Endothelial cell of umbilical vein (primary cell): ENCODE measurements around the gene HSPA9. TPM values are rescaled to one million over a fixed set of nuclear protein-coding genes. Genes with fewer than 3 reads are reported as not detected.

Experiments
- BruUV-seq: library from RNA; stranded (reverse); fragments of 400-500 nt; replicated peaks from 2 replicates; lab custom pipeline; 2021; lab: Mats Ljungman, UMichigan
- CTCF ChIA-PET: fragments of 300-600, 350-600 bp; sonication (Branson Sonifier 250); formaldehyde crosslinking; loops from one replicate; lab custom pipeline; 2021; ENCODE audit warnings: antibody characterized with exemption, inconsistent platforms; lab: Charles Lee
- POLR2A ChIA-PET: fragments of 300-600, 350-600 bp; sonication (Branson Sonifier 250); formaldehyde crosslinking; loops from one replicate; lab custom pipeline; 2021; ENCODE audit warnings: antibody characterized with exemption, inconsistent platforms; lab: Charles Lee
- DNase-seq: peaks from one replicate; pipeline ENCODE4 v3.0.0-alpha.2; 2011; ENCODE audit warnings: low read depth, low spot score
- FAIRE-seq: peaks from 2 replicates; lab custom pipeline; 2011; peaks lifted over from hg19 to GRCh38; lab: Jason Lieb, UNC
- H2AFZ ChIP-seq: 2 replicates; pipeline ENCODE4 v1.6.0; 2012; ENCODE audit warnings: low read depth, low read length, control low read depth, inconsistent platforms
- H3K27ac ChIP-seq: 2 replicates; pipeline ENCODE4 v1.5.1; 2011; ENCODE audit warnings: low read depth, mild to moderate bottlenecking, control low read depth, low read length, moderate library complexity; ENCODE audit not compliant: insufficient read depth
- H3K27me3 ChIP-seq, 2 experiments: 2 replicates each; pipeline versions ENCODE4 v1.6.0 to v1.6.1; 2011; ENCODE audit warnings: low read length in 2 of 2, mixed read lengths in 1 of 2; ENCODE audit not compliant: control insufficient read depth in 2 of 2, insufficient read depth in 2 of 2
- H3K36me3 ChIP-seq, 2 experiments: 2 replicates in 1 of 2; 3 replicates in 1 of 2; pipeline ENCODE4 v1.5.1; 2011; ENCODE audit warnings: low read length in 2 of 2, mild to moderate bottlenecking in 1 of 2, moderate library complexity in 1 of 2; ENCODE audit not compliant: control insufficient read depth in 2 of 2, insufficient read depth in 2 of 2; ENCODE audit errors: extremely low read depth in 1 of 2
- H3K4me1 ChIP-seq: 3 replicates; pipeline ENCODE4 v1.5.1; 2011; ENCODE audit warnings: mild to moderate bottlenecking, low read length; ENCODE audit not compliant: control insufficient read depth, insufficient read depth; ENCODE audit errors: extremely low read depth
- H3K4me2 ChIP-seq: 2 replicates; pipeline ENCODE4 v1.6.1; 2011; ENCODE audit warnings: low read length, control low read depth, mixed read lengths; ENCODE audit not compliant: insufficient read depth
- H3K4me3 ChIP-seq, 3 experiments: fragments of 200-600 bp in 1 of 3; sonication (generic), shearing (Covaris generic) in 1 of 3; replicated peaks in 1 of 3; 2 replicates each; pipeline ENCODE4 v1.5.1; 2011 to 2016; ENCODE audit warnings: control low read depth in 3 of 3, low read length in 3 of 3, mild to moderate bottlenecking in 2 of 3, inconsistent platforms in 1 of 3, low read depth in 1 of 3, moderate library complexity in 1 of 3; ENCODE audit not compliant: insufficient read depth in 1 of 3
- H3K79me2 ChIP-seq: 2 replicates; pipeline ENCODE4 v1.6.0; 2012; ENCODE audit warnings: low read length, inconsistent platforms; ENCODE audit not compliant: control insufficient read depth, insufficient read depth
- H3K9ac ChIP-seq: replicated peaks from 2 replicates; pipeline ENCODE3; 2011; ENCODE audit warnings: low read length, control low read depth; ENCODE audit not compliant: insufficient read depth; ENCODE audit errors: extremely low read depth
- H3K9me1 ChIP-seq: replicated peaks from 3 replicates; pipeline ENCODE4 v1.6.0; 2011; ENCODE audit warnings: mild to moderate bottlenecking, low read length; ENCODE audit not compliant: control insufficient read depth, insufficient read depth; ENCODE audit errors: extremely low read depth
- H3K9me3 ChIP-seq: replicated peaks from 2 replicates; pipeline ENCODE4 v1.5.1; 2012; ENCODE audit warnings: low read length, inconsistent platforms; ENCODE audit not compliant: control insufficient read depth, insufficient read depth
- H4K20me1 ChIP-seq: replicated peaks from 2 replicates; pipeline ENCODE3; 2011; ENCODE audit warnings: mild to moderate bottlenecking, low read length; ENCODE audit not compliant: control insufficient read depth, insufficient read depth; ENCODE audit errors: extremely low read depth
- FOS ChIP-seq: IDR thresholded peaks from 2 replicates; pipeline ENCODE4 v1.6.1; 2011; ENCODE audit warnings: mild to moderate bottlenecking, low read length, moderate library complexity, borderline replicate concordance; ENCODE audit not compliant: insufficient read depth
- POLR2AphosphoS5 ChIP-seq: IDR thresholded peaks from 2 replicates; pipeline ENCODE4 v1.6.1; 2012; ENCODE audit warnings: low read depth, mild to moderate bottlenecking, control low read depth, low read length, moderate library complexity; ENCODE audit not compliant: insufficient read depth
- dilution Hi-C: fragments of 300-500 bp; cut with MboI; formaldehyde crosslinking; loops from one replicate; pipeline ENCODE4 v1.15.0; 2019; ENCODE audit warnings: low sequenced_read_pairs; ENCODE audit not compliant: extremely low pct_ligation_motif_present
- intact Hi-C: fragments of 100-400 bp; cut with micrococcal nuclease; formaldehyde crosslinking; loops from one replicate; pipeline ENCODE4 v1.10.0; 2022
- polyA plus RNA-seq, 4 experiments: library from polyadenylated mRNA; depleted of rRNA in 3 of 4; stranded (reverse) in 3 of 4; unstranded in 1 of 4; fragments of >200 nt; gene quantifications; 2 replicates each; pipeline versions ENCODE4 v1.2.1 to v1.2.3, GENCODE V29; 2011 to 2012; ENCODE audit warnings: missing spikeins in 1 of 4
- total RNA-seq: library from RNA; stranded (reverse); gene quantifications from 2 replicates; pipeline ENCODE4 v1.2.3, GENCODE V29; 2021
- TF ChIP-seq, protein P1 (sequence below): IDR thresholded peaks from 2 replicates; pipeline ENCODE4 v1.6.1; 2011; ENCODE audit not compliant: insufficient read depth, insufficient read length
- TF ChIP-seq, protein P2 (sequence below), 2 donors: IDR thresholded peaks; 1 replicate in 1 of 2; 2 replicates in 1 of 2; pipeline ENCODE4 v1.5.1; 2011; ENCODE audit warnings: low read length in 2 of 2, mild to moderate bottlenecking in 2 of 2, moderate library complexity in 2 of 2, control low read depth in 1 of 2, inconsistent platforms in 1 of 2, low read depth in 1 of 2; ENCODE audit not compliant: insufficient read depth in 1 of 2; ENCODE audit errors: extremely low read depth in 1 of 2

Gene HSPA9
- total and polyA plus RNA-seq, 2 donors (not counting 3 experiments of a cell fraction or from before 2014, with no cell fraction given), result 99.6 to 192 TPM

DNA sequence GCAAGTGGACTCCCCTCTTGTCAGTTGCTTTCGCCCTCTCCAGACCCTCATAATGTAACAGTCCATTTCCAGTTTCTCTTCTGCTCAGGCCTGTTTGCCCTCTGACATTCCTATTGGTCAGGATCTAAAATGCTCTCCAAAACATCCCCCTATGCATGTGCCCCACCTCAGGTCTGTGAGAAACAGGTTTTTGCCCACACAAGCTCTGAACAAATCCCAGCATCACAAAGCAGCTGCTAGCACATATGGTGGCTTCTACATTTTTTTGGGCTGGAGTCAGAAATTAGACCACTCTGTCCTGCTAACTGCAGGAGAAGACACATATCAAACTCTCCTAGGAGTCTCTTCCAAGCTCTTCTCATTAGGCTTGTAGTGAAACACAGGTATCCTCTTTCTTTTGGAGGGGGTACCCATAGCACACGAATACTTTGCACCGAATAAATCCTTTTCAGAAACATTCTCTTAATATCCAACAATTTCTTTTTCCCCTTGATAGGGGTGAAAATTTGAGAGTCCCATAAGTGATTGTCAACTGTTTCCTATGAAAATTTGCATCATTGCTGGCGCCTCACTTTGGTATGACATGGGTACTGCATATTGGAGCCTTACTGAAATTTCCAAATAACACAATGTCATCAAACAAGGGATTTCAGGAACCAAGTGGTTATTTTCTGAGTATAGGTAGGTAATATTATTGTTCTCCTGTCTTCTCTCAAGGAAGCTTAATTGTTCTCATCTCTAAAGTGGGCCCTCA lies 19.3 kb upstream of the HSPA9 start:
- DNase-seq (no peak), FAIRE-seq (no peak)
- dilution Hi-C loops (no loop called here), intact Hi-C loops (no loop called here)
- H3K4me3 ChIP-seq, result no peak overlapping the region
- H2AFZ ChIP-seq, result no peak overlapping the region
- H3K9ac ChIP-seq, result no peak overlapping the region
- H3K79me2 ChIP-seq, result no peaks in the 10 kb centered on the region
- H3K4me2 ChIP-seq, result no peak overlapping the region
- no TSS peak for BruUV-seq
- no peaks in the 10 kb centered on the region for H3K9me3 ChIP-seq
- H3K27me3 ChIP-seq, result peaks cover 9 to 11% of the 10 kb centered on the region in 2 experiments
- no peak overlapping the region for H3K27ac ChIP-seq
- no peaks in the 10 kb centered on the region for H3K9me1 ChIP-seq
- no peaks in the 10 kb centered on the region for H3K36me3 ChIP-seq
- ChIA-PET CTCF (interaction anchor here (0.7 to 3.9 kb wide), 3 partner anchors 10 to 18 kb away, joined by 3 to 25 read pairs (median 19); no protein-coding TSS in a partner anchor), POLR2A (interaction anchor here (0.7 kb wide), 1 partner anchor 18 kb away, joined by 4 read pairs; no protein-coding TSS in a partner anchor)
- TF ChIP-seq FOS (no peak), POLR2AphosphoS5 (no peak)
- TF ChIP-seq, protein P1, sequence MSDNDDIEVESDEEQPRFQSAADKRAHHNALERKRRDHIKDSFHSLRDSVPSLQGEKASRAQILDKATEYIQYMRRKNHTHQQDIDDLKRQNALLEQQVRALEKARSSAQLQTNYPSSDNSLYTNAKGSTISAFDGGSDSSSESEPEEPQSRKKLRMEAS, result no peak
- TF ChIP-seq, protein P2, sequence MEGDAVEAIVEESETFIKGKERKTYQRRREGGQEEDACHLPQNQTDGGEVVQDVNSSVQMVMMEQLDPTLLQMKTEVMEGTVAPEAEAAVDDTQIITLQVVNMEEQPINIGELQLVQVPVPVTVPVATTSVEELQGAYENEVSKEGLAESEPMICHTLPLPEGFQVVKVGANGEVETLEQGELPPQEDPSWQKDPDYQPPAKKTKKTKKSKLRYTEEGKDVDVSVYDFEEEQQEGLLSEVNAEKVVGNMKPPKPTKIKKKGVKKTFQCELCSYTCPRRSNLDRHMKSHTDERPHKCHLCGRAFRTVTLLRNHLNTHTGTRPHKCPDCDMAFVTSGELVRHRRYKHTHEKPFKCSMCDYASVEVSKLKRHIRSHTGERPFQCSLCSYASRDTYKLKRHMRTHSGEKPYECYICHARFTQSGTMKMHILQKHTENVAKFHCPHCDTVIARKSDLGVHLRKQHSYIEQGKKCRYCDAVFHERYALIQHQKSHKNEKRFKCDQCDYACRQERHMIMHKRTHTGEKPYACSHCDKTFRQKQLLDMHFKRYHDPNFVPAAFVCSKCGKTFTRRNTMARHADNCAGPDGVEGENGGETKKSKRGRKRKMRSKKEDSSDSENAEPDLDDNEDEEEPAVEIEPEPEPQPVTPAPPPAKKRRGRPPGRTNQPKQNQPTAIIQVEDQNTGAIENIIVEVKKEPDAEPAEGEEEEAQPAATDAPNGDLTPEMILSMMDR (IDR thresholded peaks at IDR 0.05; ENCODE audit: extremely low read depth in 1 of 2, insufficient read depth in 1 of 2, low read depth in 1 of 2, low read length in 2 of 2), result peak; percentile 9 to 22
- no peaks in the 10 kb centered on the region for H3K4me1 ChIP-seq
- no peaks in the 10 kb centered on the region for H4K20me1 ChIP-seq
